Neural cell (in vitro differentiated cells): Measurements from ENCODE around the gene COL4A5.

Source experiments
- EP300 ChIP-seq: fragments of 450-650 bp; conservative IDR thresholded peaks from 2 replicates; pipeline ENCODE4 v1.6.1; 2014; ENCODE audit warnings: antibody characterized with exemption, mild to moderate bottlenecking, moderate library complexity; ENCODE audit not compliant: poor library complexity, severe bottlenecking
- EZH2 ChIP-seq: fragments of 200-600, 300-800 bp; shearing (Covaris generic), sonication (generic); IDR thresholded peaks from 2 replicates; pipeline ENCODE4 v1.6.1; 2014; ENCODE audit warnings: antibody characterized with exemption, low read length, borderline replicate concordance, mild to moderate bottlenecking; ENCODE audit not compliant: insufficient read depth, poor library complexity, severe bottlenecking
- MXI1 ChIP-seq: fragments of 450-650 bp; conservative IDR thresholded peaks from 2 replicates; pipeline ENCODE4 v1.6.1; 2014; ENCODE audit warnings: antibody characterized with exemption, mild to moderate bottlenecking; ENCODE audit not compliant: poor library complexity, severe bottlenecking
- POLR2AphosphoS5 ChIP-seq: IDR thresholded peaks from 2 replicates; pipeline ENCODE4 v1.6.1; 2012
- TAF1 ChIP-seq: IDR thresholded peaks from 2 replicates; pipeline ENCODE4 v1.6.1; 2012; ENCODE audit warnings: low read depth
- TF ChIP-seq, protein P1 (sequence below): IDR thresholded peaks from 2 replicates; pipeline ENCODE4 v1.6.1; 2012; ENCODE audit warnings: borderline replicate concordance
- TF ChIP-seq, protein P2 (sequence below): fragments of 450-650 bp; IDR thresholded peaks from 2 replicates; pipeline ENCODE4 v1.5.1; 2014; ENCODE audit warnings: antibody characterized with exemption, mild to moderate bottlenecking, moderate library complexity; ENCODE audit not compliant: poor library complexity, severe bottlenecking

DNA sequence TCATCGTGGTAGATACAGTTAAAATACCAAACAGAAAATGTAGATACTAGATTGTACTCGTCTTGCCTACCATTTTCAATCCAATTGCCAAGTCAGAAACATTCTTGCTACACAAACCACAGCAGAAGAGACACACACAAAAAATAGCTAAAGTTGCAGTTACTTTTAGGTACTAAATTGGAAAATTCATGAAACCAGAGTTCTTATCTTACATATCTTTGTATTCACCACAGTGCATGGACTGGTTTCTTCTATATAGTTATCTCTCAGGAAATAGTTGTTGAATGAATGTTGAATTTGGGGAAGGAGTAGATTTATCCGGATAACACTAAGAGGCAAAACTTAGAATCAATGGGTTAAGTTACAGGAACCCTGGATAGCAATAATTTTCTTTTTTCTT is 14.2 kb downstream of the COL4A5 start:
- TF ChIP-seq POLR2AphosphoS5 (no peak), MXI1 (no peak), EZH2 (no peak), TAF1 (no peak), EP300 (no peak)
- TF ChIP-seq, protein P1, sequence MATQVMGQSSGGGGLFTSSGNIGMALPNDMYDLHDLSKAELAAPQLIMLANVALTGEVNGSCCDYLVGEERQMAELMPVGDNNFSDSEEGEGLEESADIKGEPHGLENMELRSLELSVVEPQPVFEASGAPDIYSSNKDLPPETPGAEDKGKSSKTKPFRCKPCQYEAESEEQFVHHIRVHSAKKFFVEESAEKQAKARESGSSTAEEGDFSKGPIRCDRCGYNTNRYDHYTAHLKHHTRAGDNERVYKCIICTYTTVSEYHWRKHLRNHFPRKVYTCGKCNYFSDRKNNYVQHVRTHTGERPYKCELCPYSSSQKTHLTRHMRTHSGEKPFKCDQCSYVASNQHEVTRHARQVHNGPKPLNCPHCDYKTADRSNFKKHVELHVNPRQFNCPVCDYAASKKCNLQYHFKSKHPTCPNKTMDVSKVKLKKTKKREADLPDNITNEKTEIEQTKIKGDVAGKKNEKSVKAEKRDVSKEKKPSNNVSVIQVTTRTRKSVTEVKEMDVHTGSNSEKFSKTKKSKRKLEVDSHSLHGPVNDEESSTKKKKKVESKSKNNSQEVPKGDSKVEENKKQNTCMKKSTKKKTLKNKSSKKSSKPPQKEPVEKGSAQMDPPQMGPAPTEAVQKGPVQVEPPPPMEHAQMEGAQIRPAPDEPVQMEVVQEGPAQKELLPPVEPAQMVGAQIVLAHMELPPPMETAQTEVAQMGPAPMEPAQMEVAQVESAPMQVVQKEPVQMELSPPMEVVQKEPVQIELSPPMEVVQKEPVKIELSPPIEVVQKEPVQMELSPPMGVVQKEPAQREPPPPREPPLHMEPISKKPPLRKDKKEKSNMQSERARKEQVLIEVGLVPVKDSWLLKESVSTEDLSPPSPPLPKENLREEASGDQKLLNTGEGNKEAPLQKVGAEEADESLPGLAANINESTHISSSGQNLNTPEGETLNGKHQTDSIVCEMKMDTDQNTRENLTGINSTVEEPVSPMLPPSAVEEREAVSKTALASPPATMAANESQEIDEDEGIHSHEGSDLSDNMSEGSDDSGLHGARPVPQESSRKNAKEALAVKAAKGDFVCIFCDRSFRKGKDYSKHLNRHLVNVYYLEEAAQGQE, result no peak
- TF ChIP-seq, protein P2, sequence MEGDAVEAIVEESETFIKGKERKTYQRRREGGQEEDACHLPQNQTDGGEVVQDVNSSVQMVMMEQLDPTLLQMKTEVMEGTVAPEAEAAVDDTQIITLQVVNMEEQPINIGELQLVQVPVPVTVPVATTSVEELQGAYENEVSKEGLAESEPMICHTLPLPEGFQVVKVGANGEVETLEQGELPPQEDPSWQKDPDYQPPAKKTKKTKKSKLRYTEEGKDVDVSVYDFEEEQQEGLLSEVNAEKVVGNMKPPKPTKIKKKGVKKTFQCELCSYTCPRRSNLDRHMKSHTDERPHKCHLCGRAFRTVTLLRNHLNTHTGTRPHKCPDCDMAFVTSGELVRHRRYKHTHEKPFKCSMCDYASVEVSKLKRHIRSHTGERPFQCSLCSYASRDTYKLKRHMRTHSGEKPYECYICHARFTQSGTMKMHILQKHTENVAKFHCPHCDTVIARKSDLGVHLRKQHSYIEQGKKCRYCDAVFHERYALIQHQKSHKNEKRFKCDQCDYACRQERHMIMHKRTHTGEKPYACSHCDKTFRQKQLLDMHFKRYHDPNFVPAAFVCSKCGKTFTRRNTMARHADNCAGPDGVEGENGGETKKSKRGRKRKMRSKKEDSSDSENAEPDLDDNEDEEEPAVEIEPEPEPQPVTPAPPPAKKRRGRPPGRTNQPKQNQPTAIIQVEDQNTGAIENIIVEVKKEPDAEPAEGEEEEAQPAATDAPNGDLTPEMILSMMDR, result no peak
